Erythroblast (primary cell): ENCODE data around the gene PPP2R5B.

ENCODE experiments used
- DNase-seq, 2 experiments: peaks; one replicate each; lab custom pipeline; 2025; lab: John Stamatoyannopoulos, UW
- GATA1 ChIP-seq: IDR thresholded peaks from 2 replicates; pipeline ENCODE4 v1.6.1; 2011; ENCODE audit warnings: low read depth, mild to moderate bottlenecking, control low read depth, low read length, moderate library complexity
- POLR2A ChIP-seq: IDR thresholded peaks from 2 replicates; pipeline ENCODE4 v1.6.1; 2011; ENCODE audit warnings: mild to moderate bottlenecking, low read length

Gene PPP2R5B

DNA sequence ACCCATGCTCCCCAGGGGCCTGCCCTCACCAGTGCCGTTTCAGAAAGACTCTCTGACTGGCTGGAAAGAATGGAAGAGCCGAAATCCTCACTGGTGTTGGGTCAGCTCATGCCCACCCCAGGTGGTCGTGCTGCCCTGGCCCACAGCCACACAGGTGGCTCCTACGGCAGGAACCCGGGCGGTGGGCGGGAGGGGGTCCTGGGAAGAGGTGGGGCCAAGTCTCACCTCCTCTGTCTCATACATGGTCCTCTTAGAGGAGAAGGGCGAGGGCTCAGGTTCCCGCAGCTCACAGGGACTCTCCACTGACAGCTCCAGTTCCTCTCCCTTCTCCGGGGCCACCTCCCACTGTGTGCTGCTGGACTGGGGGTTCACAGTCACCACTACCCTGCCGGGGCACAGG is 15.7 kb upstream of the PPP2R5B start:
- DNase-seq: no peak
- TF ChIP-seq GATA1 (no peak), POLR2A (no peak)

DNA sequence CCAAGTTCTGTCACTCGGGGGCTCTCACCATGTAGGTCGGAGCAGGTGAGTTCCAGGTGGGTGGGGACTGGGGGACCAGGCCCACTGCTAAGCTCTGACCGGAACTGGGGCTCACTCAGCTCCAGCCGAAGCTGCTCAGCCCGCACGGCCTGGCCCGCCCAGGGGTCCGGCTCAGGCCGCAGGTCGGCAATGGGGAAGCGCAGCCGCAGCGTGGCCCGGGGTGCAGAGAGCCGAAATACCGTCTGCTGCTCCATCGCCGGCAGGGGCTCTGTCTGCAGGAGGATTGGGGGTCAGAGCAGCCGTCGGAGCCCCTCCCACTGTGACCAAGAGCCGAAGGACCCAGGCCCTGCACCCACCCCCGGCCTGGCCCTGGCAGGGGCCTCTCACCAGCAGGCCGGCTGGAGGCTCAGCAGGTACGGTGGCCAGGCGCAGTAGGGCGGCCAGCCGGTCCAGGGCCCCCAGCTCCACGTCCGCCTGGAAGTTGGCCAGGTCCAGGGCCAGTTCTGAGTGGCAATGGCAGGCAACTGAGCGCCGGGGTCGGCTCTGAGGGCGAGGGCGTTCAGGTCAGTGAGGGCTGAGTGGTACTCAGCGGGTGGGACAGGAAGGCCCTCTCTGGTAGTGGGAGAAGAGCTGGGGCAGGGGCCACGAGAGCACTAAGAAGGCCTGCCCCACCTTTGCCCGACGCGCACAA is 14.7 kb upstream of the PPP2R5B start:
- no peak for DNase-seq
- TF ChIP-seq POLR2A: no peak
- no peak for TF ChIP-seq GATA1

DNA sequence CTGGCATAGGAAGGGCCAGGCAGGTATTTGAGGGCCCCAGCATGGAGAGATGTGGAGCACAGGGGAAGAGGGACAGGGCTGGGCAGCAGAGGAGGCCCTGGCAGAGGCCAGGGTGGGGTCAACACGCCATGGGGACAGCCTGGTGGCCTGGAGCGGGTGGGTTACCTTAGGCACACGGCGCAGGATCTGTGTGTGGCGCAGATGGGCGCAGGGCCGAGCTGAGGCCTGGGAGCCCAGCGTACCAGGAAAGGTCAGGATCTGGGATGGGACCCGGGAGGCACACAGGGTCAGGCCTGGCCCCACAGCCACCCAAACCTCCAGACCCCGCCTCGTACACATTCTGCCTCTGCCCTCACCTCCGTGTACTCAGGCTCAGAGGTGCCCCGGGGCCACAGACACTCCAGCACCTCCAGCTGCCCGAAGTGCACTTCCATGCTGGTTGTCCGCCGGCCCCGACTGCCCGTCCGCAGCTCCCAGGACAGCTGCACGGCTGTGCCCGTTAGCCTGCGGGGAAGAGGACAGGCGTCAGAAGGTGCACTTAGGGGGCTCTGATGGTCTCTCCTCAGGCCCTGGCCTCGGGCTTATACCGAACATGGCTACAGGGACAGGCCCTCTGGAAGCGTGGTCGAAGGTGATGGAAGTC is 13.9 kb upstream of the PPP2R5B start:
- no peak for DNase-seq
- TF ChIP-seq POLR2A (no peak), GATA1 (no peak)

DNA sequence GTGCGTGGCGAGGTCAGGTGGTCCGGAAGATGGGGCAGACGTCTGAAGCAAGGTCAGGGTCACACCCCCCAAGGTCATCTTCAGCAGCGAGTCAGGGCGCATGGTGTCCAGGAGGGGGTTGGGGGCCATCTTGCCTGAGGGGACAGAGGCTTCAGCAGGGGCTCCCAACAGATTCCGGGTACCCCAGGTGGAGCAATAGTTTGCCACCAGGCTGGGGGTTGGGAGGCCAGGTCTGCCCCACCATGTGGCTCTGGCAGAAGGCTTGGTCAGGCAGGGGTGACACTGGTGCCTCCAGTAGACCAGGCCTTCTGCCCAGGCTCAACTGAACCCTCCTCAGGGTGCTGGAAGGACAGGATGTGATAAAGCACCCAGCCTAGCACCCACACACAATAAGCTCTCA is 13.3 kb upstream of the PPP2R5B start:
- TF ChIP-seq GATA1: no peak
- no peak for TF ChIP-seq POLR2A
- no peak for DNase-seq

DNA sequence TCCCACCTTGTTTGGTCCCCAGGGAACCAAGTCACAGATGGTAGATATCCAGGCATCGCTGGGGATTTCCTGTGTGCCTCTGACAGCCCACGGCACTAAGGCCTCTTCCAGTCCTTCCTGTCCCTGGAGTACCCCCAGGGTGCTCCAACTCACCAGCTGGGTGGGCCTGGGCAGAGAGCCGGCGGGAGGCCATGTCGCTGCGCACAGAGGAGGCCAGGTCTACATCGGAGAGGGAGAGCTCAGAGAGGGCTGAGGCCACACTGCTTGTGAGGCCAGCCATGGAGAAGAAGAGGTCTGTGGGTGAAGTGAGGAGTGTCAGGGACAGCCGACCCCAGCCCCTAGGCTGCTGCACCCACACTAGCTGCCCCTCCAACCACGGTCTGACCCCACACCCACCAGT is 12.8 kb upstream of the PPP2R5B start:
- DNase-seq: no peak
- TF ChIP-seq POLR2A (no peak), GATA1 (no peak)

DNA sequence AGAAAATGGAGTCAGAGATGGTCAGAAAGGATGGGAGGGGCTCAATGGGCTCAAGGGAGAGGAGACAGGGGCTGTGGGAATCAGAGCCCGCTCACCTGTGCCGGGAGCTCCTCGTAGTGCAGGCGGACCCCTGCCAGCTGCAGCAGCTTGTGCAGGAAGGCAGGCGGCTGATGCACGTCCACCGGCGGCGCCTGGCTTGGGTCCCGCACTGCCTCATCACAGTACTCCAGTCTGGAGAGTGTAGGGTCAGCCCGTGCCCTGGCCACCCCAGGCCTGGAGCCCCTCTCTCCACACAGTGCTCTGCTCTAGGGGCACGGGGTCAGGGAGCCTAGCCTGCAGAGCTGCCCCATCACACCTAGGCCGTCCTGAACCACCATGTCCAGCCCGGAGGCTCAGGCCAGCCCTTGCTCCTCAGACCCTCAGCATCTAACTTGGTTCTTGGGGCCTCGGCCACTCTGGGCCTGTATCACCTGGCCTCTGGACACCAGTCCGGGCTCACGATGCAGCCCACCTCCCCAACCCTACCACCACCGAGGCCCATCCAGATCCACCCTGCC is 11.2 kb upstream of the PPP2R5B start:
- no peak for TF ChIP-seq POLR2A
- TF ChIP-seq GATA1: no peak
- no peak for DNase-seq

DNA sequence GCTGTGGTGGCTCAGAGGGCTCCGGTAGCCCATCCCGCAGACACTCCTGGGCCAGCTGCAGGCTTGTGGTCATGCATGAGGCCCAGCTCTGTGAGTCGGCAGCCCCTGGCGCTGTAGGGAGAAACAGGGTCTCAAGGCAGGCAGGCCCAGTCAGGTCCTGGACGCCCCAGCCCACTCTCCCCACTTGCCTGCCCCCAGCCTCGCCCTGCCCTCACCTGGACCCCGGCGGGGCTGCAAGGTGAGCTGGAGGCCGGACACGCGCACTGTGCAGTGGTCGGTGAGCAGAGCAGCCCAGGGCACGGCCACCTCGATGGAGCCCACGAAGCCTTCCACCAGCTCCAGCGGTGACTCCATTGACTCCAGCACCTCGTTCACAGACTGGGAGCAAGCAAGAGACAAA is 10.4 kb upstream of the PPP2R5B start:
- TF ChIP-seq POLR2A (no peak), GATA1 (no peak)
- no peak for DNase-seq

DNA sequence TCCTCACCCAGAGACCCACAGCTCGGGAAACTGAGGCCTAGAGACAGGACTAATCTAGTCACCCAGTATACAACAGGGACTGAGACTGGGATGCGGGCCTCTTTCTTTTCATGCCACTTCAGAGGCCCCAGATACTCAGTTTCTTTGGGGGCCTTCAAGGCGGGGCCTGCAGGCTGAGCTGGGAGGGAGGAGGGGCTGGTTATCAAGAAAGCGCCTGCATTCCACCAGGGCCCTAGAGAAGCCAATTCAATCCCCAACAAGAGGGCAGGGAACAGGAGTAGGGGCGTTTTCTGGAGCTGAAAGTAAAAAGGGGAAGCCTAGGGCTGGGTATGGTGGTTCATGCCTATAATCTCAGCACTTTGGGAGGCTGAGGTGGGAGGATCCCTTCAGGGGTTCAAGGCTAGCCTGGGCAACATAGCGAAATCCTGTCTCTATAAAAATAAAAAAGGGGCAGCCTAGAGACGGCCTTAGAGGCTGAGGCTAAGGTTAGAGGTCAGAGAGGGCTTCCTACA is 9.1 kb upstream of the PPP2R5B start:
- TF ChIP-seq GATA1 (no peak), POLR2A (no peak)
- peak; percentile 32 to 40 for DNase-seq

DNA sequence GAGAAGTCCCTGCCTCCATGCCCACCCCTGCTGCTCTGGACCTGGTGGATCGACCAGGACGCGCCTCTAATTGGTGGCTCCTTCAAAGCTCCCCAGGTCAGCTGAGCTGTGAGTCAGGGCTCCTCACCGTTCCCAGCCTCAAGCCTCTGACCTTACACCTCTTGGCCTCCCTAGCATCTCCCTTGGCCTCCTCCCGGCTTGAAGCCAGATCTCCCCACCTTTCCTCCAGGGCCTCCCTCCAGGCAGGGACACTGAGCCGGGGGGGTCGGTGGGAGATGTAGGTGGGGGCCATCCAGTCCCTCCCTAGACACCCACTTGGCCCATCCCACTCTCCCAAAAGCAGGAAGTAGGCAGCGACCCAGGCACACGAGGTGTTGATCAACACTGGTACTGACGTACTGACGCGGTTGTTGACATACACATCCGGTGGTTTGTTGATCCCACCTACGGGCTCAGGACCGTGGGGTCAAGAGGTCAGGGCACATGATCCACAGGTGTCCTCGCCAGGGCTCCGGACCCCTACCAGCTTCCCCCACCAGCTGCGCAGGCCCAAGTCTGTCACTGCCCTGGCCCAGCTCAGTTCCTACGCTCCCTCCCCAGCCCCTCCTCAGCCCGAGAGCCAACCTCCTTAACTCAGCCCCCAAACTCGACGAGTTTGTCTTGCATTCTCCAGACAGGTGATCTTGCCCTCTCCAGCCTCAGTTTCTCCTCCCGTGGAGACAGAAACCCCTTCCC is 8.3 kb upstream of the PPP2R5B start:
- TF ChIP-seq POLR2A: no peak
- no peak for TF ChIP-seq GATA1
- peak; percentile 61 to 77 for DNase-seq

DNA sequence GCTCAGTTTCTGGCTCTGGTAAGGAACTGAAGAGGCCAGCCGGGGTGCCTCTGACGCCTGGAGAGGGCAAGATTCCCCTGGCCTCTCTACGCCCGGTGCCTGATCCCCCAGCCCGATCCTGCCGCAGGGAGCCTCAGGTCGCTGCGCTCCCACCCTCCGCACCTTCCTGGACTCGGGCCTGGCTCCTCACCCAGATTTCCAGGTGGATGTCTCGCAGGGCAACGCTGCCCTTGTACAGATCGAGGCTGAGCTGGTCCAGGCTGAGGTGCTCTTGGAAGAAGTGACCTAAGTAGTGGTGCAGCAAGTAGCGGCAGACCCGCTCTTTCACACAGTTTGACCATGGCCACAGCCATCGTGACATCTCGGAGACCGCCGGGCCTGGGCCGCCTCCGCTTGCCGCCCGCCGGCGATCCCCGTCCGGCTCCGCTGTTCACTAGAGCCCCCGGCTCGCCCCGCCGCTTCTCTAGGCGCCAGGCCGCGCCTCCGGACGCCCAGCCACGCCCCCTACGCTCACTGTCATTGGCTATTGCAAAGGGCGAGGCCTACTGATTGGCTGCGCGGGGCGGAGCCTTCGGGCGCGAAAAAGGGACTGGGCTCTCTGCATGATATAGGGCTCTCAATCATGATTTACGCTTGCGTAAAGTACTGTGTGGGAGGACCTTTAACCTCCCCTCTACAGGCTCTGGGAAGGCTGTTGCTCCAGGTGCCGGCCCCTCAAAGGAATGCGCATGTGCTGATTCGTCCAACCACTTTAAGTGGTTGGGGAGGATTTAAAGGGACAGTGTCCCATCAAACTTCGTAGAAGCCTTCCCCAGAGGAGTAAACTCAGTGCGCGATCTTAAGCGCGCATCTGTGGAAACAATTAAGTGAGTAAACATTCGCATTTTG is 7.5 kb upstream of the PPP2R5B start, which contains the start of gene ATG2A:
Gene ATG2A, minus strand, starts transcription at position 435 of the 888 bp plus-strand sequence. Its CDS starts 74 bp downstream, at position 361.
- DNase-seq: peak; percentile 99 to 100
- no peak for TF ChIP-seq GATA1
- peak; percentile 86 for TF ChIP-seq POLR2A

DNA sequence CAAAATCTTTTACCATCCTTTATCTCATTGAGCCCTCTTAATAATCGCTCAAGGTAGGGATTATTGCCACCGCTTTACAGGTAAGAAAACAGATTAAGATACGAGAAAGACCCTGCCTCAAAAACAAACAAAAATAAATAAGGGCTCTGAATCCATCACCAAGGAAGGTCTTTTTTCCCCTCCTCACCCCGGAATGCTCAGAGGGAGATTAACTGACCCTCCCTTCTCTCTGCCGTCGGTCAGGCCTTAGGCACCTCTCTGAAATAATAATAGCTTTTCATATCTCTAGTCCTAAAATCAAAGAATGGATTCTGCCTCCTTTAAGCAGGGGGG is 6.9 kb upstream of the PPP2R5B start:
- DNase-seq: no peak
- no peak for TF ChIP-seq GATA1
- TF ChIP-seq POLR2A: no peak

DNA sequence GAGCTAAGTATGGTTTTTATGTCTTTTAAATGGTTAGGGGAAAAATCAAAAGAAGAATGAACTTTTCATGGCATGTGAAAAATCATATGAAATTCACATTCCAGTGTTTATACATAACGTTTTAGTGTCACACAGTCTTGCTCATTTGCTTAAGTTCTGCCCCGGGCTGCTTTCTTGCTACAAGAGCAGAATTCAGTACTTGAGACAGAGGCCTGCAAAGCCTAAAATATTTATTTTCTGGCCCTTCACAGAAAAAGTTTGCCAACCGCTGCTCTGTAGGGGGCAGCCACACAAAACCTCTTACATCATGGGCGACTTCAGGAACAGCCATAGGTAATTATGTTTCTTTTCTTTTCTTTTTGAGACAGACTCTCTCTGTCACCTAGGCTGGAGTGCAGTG is 6.5 kb upstream of the PPP2R5B start:
- TF ChIP-seq GATA1: no peak
- no peak for TF ChIP-seq POLR2A
- DNase-seq: peak; percentile 57 to 59

DNA sequence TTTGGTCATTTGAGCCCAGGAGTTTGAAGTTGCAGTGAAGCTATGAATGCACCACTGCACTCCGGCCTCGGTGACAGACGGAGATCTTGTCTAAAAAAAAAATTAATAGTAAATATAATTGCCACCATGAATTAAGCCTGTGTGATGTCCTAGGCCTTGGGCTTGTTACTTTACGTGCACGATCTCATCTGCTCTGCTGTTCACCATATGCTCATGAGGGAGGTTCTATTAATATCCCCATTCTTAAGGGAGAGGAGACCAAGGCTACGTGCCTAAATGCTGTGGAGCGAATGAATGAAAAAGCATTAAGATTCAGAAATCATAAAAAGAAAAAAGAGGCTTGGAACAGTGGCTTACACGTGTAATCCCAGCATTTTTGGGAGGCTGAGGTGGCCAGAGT is 4.9 kb upstream of the PPP2R5B start:
- DNase-seq: no peak
- no peak for TF ChIP-seq GATA1
- no peak for TF ChIP-seq POLR2A
